GM19395 (cell line): ENCODE results near the gene MSRB2.

Source experiments
- ATAC-seq: cut with Tn5 transposase; IDR thresholded peaks from one replicate; pipeline ENCODE4 v1.9.1; 2021; ENCODE audit warnings: mild to moderate bottlenecking, moderate library complexity; ENCODE audit not compliant: unreplicated experiment

The MSRB2 gene

GRCh38 chr10:23171232-23171876 lies 76.0 kb downstream of the MSRB2 start:
- no peak for ATAC-seq
